GM18868 (cell line): ENCODE results near the gene MCRIP2.

Experiments
- ATAC-seq: cut with Tn5 transposase; IDR thresholded peaks from one replicate; pipeline ENCODE4 v1.9.1; 2021; ENCODE audit warnings: mild to moderate bottlenecking, moderate library complexity; ENCODE audit not compliant: unreplicated experiment

MCRIP2 gene

GRCh38 chr16:616733-617586, 24.7 kb upstream of the MCRIP2 start:
- no peak for ATAC-seq

- no peak for ATAC-seq
These were observed 23.8 kb upstream of the MCRIP2 start for GRCh38 chr16:617855-618254.

GRCh38 chr16:619476-620100, 22.0 kb upstream of the MCRIP2 start:
- ATAC-seq, result no peak

- no peak for ATAC-seq
These were observed 20.7 kb upstream of the MCRIP2 start for GRCh38 chr16:620700-621525.

- no peak for ATAC-seq
These were observed 20.0 kb upstream of the MCRIP2 start for GRCh38 chr16:621526-622105.

- ATAC-seq, result no peak
These were observed 18.7 kb upstream of the MCRIP2 start for GRCh38 chr16:622920-623280.

- no peak for ATAC-seq
These were observed 17.0 kb upstream of the MCRIP2 start for GRCh38 chr16:624526-625070.

- no peak for ATAC-seq
These were observed 16.3 kb upstream of the MCRIP2 start for GRCh38 chr16:625117-625976.

- ATAC-seq, result no peak
These were observed 15.5 kb upstream of the MCRIP2 start for GRCh38 chr16:625977-626765.

- ATAC-seq, result no peak
These were observed 14.7 kb upstream of the MCRIP2 start for GRCh38 chr16:626787-627453.

- ATAC-seq, result no peak
These were observed 14.0 kb upstream of the MCRIP2 start for GRCh38 chr16:627454-628239.

GRCh38 chr16:628321-629061, 13.1 kb upstream of the MCRIP2 start:
- ATAC-seq, result no peak

GRCh38 chr16:629185-629832, 12.3 kb upstream of the MCRIP2 start:
- no peak for ATAC-seq

GRCh38 chr16:629833-630248, 11.8 kb upstream of the MCRIP2 start:
- no peak for ATAC-seq

- no peak for ATAC-seq
These were observed 11.3 kb upstream of the MCRIP2 start for GRCh38 chr16:630249-630814.

GRCh38 chr16:630815-631405, 10.7 kb upstream of the MCRIP2 start, which contains the start of gene WFIKKN1:
WFIKKN1 (plus strand) TSS chr16:630985; CDS start chr16:631254, 269 bp downstream.
- no peak for ATAC-seq
